ENCODE results near the gene KDM8. TPM values are rescaled to one million over a fixed set of nuclear protein-coding genes. Genes with fewer than 3 reads are reported as not detected.

Gene KDM8
- polyA plus RNA-seq, 4 donors: 8.7 to 117 (median 42.7) TPM

- no peaks in the 10 kb centered on the region for H3K36me3 ChIP-seq (ENCODE audit: control insufficient read depth in 3 of 3, insufficient read depth in 2 of 3, low read depth in 1 of 3, low read length in 3 of 3)
- no peaks in the 10 kb centered on the region for H3K4me1 ChIP-seq (ENCODE audit: control insufficient read depth in 3 of 3, insufficient read depth in 2 of 3, low read depth in 1 of 3, low read length in 2 of 3)
- H3K4me3 ChIP-seq (ENCODE audit: low read depth in 1 of 3, low read length in 3 of 3): no peak overlapping the region
- H3K27ac ChIP-seq (ENCODE audit: low read depth in 1 of 3, low read length in 2 of 3): no peak overlapping the region
- H3K27me3 ChIP-seq (ENCODE audit: control insufficient read depth in 3 of 3, insufficient read depth in 3 of 3, low read length in 3 of 3): no peaks in the 10 kb centered on the region
- 31 to 48% (median 33%) methylated on average over 6 of the region's 6 CpGs for WGBS, 3 donors
- FAIRE-seq (no peak), DNase-seq (peak in 1 of 2 donors; percentile 50)
- H3K9me3 ChIP-seq (ENCODE audit: control insufficient read depth in 2 of 2, insufficient read depth in 1 of 2, low read depth in 1 of 2, low read length in 1 of 2): no peaks in the 10 kb centered on the region
Measured at GRCh38 chr16:27169511-27170071, 33.7 kb upstream of the KDM8 start.

GRCh38 chr16:27171584-27171983 is 31.7 kb upstream of the KDM8 start:
- Histone ChIP-seq H3K4me1 (ENCODE audit: control insufficient read depth in 3 of 3, insufficient read depth in 2 of 3, low read depth in 1 of 3, low read length in 2 of 3) (no peaks in the 10 kb centered on the region), H3K36me3 (ENCODE audit: control insufficient read depth in 3 of 3, insufficient read depth in 2 of 3, low read depth in 1 of 3, low read length in 3 of 3) (no peaks in the 10 kb centered on the region), H3K4me3 (ENCODE audit: low read depth in 1 of 3, low read length in 3 of 3) (no peak overlapping the region), H3K27me3 (ENCODE audit: control insufficient read depth in 3 of 3, insufficient read depth in 3 of 3, low read length in 3 of 3) (no peaks in the 10 kb centered on the region), H3K9me3 (ENCODE audit: control insufficient read depth in 2 of 2, insufficient read depth in 1 of 2, low read depth in 1 of 2, low read length in 1 of 2) (no peaks in the 10 kb centered on the region), H3K27ac (ENCODE audit: low read depth in 1 of 3, low read length in 2 of 3) (no peak overlapping the region)
- WGBS, 3 donors: 51 to 90% (median 85%) methylated on average over 4 of the region's 4 CpGs
- no peak for DNase-seq
- FAIRE-seq: no peak

- no peak for FAIRE-seq
- H3K4me1 ChIP-seq (ENCODE audit: control insufficient read depth in 3 of 3, insufficient read depth in 2 of 3, low read depth in 1 of 3, low read length in 2 of 3): no peaks in the 10 kb centered on the region
- H3K9me3 ChIP-seq (ENCODE audit: control insufficient read depth in 2 of 2, insufficient read depth in 1 of 2, low read depth in 1 of 2, low read length in 1 of 2): no peaks in the 10 kb centered on the region
- H3K27me3 ChIP-seq (ENCODE audit: control insufficient read depth in 3 of 3, insufficient read depth in 3 of 3, low read length in 3 of 3): no peaks in the 10 kb centered on the region
- peak overlapping the region in 1 of 3 donors; percentile 53 for H3K27ac ChIP-seq (ENCODE audit: low read depth in 1 of 3, low read length in 2 of 3)
- H3K36me3 ChIP-seq (ENCODE audit: control insufficient read depth in 3 of 3, insufficient read depth in 2 of 3, low read depth in 1 of 3, low read length in 3 of 3): no peaks in the 10 kb centered on the region
- no peak overlapping the region for H3K4me3 ChIP-seq (ENCODE audit: low read depth in 1 of 3, low read length in 3 of 3)
- 0 to 25% (median 10%) methylated on average over 8 of the region's 8 CpGs for WGBS, 3 donors
- peak in 1 of 2 donors; percentile 54 for DNase-seq
Measured at GRCh38 chr16:27174007-27174406, 29.3 kb upstream of the KDM8 start.

- Histone ChIP-seq H3K4me1 (ENCODE audit: control insufficient read depth in 3 of 3, insufficient read depth in 2 of 3, low read depth in 1 of 3, low read length in 2 of 3) (peaks cover 0 to 3% (median 0%) of the 10 kb centered on the region in 3 donors), H3K36me3 (ENCODE audit: control insufficient read depth in 3 of 3, insufficient read depth in 2 of 3, low read depth in 1 of 3, low read length in 3 of 3) (no peaks in the 10 kb centered on the region), H3K4me3 (ENCODE audit: low read depth in 1 of 3, low read length in 3 of 3) (no peak overlapping the region), H3K27ac (ENCODE audit: low read depth in 1 of 3, low read length in 2 of 3) (no peak overlapping the region), H3K27me3 (ENCODE audit: control insufficient read depth in 3 of 3, insufficient read depth in 3 of 3, low read length in 3 of 3) (no peaks in the 10 kb centered on the region), H3K9me3 (ENCODE audit: control insufficient read depth in 2 of 2, insufficient read depth in 1 of 2, low read depth in 1 of 2, low read length in 1 of 2) (no peaks in the 10 kb centered on the region)
- DNase-seq: peak; percentile 70 to 73
- 22 to 44% (median 34%) methylated on average over 6 of the region's 6 CpGs for WGBS, 3 donors
- no peak for FAIRE-seq
Measured at GRCh38 chr16:27174798-27175197, 28.5 kb upstream of the KDM8 start.

- FAIRE-seq (no peak), DNase-seq (no peak)
- H3K27ac ChIP-seq (ENCODE audit: low read depth in 1 of 3, low read length in 2 of 3): no peak overlapping the region
- no peak overlapping the region for H3K4me3 ChIP-seq (ENCODE audit: low read depth in 1 of 3, low read length in 3 of 3)
- no peaks in the 10 kb centered on the region for H3K9me3 ChIP-seq (ENCODE audit: control insufficient read depth in 2 of 2, insufficient read depth in 1 of 2, low read depth in 1 of 2, low read length in 1 of 2)
- WGBS, 3 donors: 89 to 93% (median 93%) methylated on average over 8 of the region's 8 CpGs
- no peaks in the 10 kb centered on the region for H3K27me3 ChIP-seq (ENCODE audit: control insufficient read depth in 3 of 3, insufficient read depth in 3 of 3, low read length in 3 of 3)
- no peaks in the 10 kb centered on the region for H3K36me3 ChIP-seq (ENCODE audit: control insufficient read depth in 3 of 3, insufficient read depth in 2 of 3, low read depth in 1 of 3, low read length in 3 of 3)
- peaks cover 0 to 3% (median 0%) of the 10 kb centered on the region in 3 donors for H3K4me1 ChIP-seq (ENCODE audit: control insufficient read depth in 3 of 3, insufficient read depth in 2 of 3, low read depth in 1 of 3, low read length in 2 of 3)
Measured at GRCh38 chr16:27175888-27176287, 27.4 kb upstream of the KDM8 start.

GRCh38 chr16:27177031-27177774 is 26.1 kb upstream of the KDM8 start:
- no peak for FAIRE-seq
- WGBS, 3 donors: 83 to 86% (median 85%) methylated on average over 13 of the region's 13 CpGs
- no peak overlapping the region for H3K27ac ChIP-seq (ENCODE audit: low read depth in 1 of 3, low read length in 2 of 3)
- H3K9me3 ChIP-seq (ENCODE audit: control insufficient read depth in 2 of 2, insufficient read depth in 1 of 2, low read depth in 1 of 2, low read length in 1 of 2): no peaks in the 10 kb centered on the region
- H3K36me3 ChIP-seq (ENCODE audit: control insufficient read depth in 3 of 3, insufficient read depth in 2 of 3, low read depth in 1 of 3, low read length in 3 of 3): no peaks in the 10 kb centered on the region
- no peak for DNase-seq
- peaks cover 0 to 3% (median 0%) of the 10 kb centered on the region in 3 donors for H3K4me1 ChIP-seq (ENCODE audit: control insufficient read depth in 3 of 3, insufficient read depth in 2 of 3, low read depth in 1 of 3, low read length in 2 of 3)
- no peak overlapping the region for H3K4me3 ChIP-seq (ENCODE audit: low read depth in 1 of 3, low read length in 3 of 3)
- H3K27me3 ChIP-seq (ENCODE audit: control insufficient read depth in 3 of 3, insufficient read depth in 3 of 3, low read length in 3 of 3): no peaks in the 10 kb centered on the region

GRCh38 chr16:27179500-27180072 is 23.7 kb upstream of the KDM8 start:
- peak; percentile 85 to 89 for DNase-seq
- Histone ChIP-seq H3K27me3 (ENCODE audit: control insufficient read depth in 3 of 3, insufficient read depth in 3 of 3, low read length in 3 of 3) (no peaks in the 10 kb centered on the region), H3K4me3 (ENCODE audit: low read depth in 1 of 3, low read length in 3 of 3) (no peak overlapping the region), H3K36me3 (ENCODE audit: control insufficient read depth in 3 of 3, insufficient read depth in 2 of 3, low read depth in 1 of 3, low read length in 3 of 3) (no peaks in the 10 kb centered on the region), H3K27ac (ENCODE audit: low read depth in 1 of 3, low read length in 2 of 3) (no peak overlapping the region), H3K4me1 (ENCODE audit: control insufficient read depth in 3 of 3, insufficient read depth in 2 of 3, low read depth in 1 of 3, low read length in 2 of 3) (peaks cover 0 to 3% (median 0%) of the 10 kb centered on the region in 3 donors), H3K9me3 (ENCODE audit: control insufficient read depth in 2 of 2, insufficient read depth in 1 of 2, low read depth in 1 of 2, low read length in 1 of 2) (no peaks in the 10 kb centered on the region)
- no peak for FAIRE-seq
- 16 to 18% (median 18%) methylated on average over 13 of the region's 13 CpGs for WGBS, 3 donors

GRCh38 chr16:27181019-27181790 is 22.1 kb upstream of the KDM8 start:
- FAIRE-seq: no peak
- 80 to 90% (median 89%) methylated on average over 8 of the region's 8 CpGs for WGBS, 3 donors
- Histone ChIP-seq H3K27me3 (ENCODE audit: control insufficient read depth in 3 of 3, insufficient read depth in 3 of 3, low read length in 3 of 3) (no peaks in the 10 kb centered on the region), H3K4me1 (ENCODE audit: control insufficient read depth in 3 of 3, insufficient read depth in 2 of 3, low read depth in 1 of 3, low read length in 2 of 3) (peaks cover 0 to 3% (median 0%) of the 10 kb centered on the region in 3 donors), H3K9me3 (ENCODE audit: control insufficient read depth in 2 of 2, insufficient read depth in 1 of 2, low read depth in 1 of 2, low read length in 1 of 2) (no peaks in the 10 kb centered on the region), H3K36me3 (ENCODE audit: control insufficient read depth in 3 of 3, insufficient read depth in 2 of 3, low read depth in 1 of 3, low read length in 3 of 3) (no peaks in the 10 kb centered on the region), H3K4me3 (ENCODE audit: low read depth in 1 of 3, low read length in 3 of 3) (no peak overlapping the region), H3K27ac (ENCODE audit: low read depth in 1 of 3, low read length in 2 of 3) (no peak overlapping the region)
- DNase-seq: no peak

All from small intestine (tissue), 7 donors.